ENCODE measurements around the gene PURA.

- TF ChIP-seq CTCF (IDR thresholded peaks at IDR 0.05; ENCODE audit: insufficient read depth, low read length, poor library complexity, severe bottlenecking) (no peak), EZH2phosphoT487 (conservative IDR thresholded peaks at IDR 0.05; ENCODE audit: low read length) (no peak)
Observed at GRCh38 chr5:140162781-140163180, 48.9 kb downstream of the PURA start.

Data from SU-DHL-6 (cell line).